Osteoblast (primary cell): ENCODE measurements around the gene VGLL4. TPM values are rescaled to one million over a fixed set of nuclear protein-coding genes. Genes with fewer than 3 reads are reported as not detected.

ENCODE experiments used
- DNase-seq: peaks from one replicate; pipeline ENCODE4 v3.0.0; 2011; ENCODE audit warnings: low spot score, mixed read lengths; ENCODE audit not compliant: insufficient read length; ENCODE audit errors: missing footprints
- H2AFZ ChIP-seq: 2 replicates; pipeline ENCODE4 v1.6.0; 2011; ENCODE audit warnings: mild to moderate bottlenecking, low read length
- H3K27ac ChIP-seq: 2 replicates; pipeline ENCODE4 v1.5.1; 2011; ENCODE audit warnings: mild to moderate bottlenecking, low read depth, low read length, moderate library complexity
- H3K27me3 ChIP-seq: 2 replicates; pipeline ENCODE4 v1.6.0; 2012; ENCODE audit warnings: mild to moderate bottlenecking, control low read depth, inconsistent platforms, low read length, moderate library complexity; ENCODE audit not compliant: insufficient read depth
- H3K36me3 ChIP-seq: 2 replicates; pipeline ENCODE4 v1.5.1; 2011; ENCODE audit warnings: mild to moderate bottlenecking, low read length, control low read depth, moderate library complexity; ENCODE audit not compliant: insufficient read depth
- H3K4me1 ChIP-seq: 2 replicates; pipeline ENCODE4 v1.5.1; 2011; ENCODE audit warnings: mild to moderate bottlenecking, low read length, control low read depth, moderate library complexity; ENCODE audit not compliant: insufficient read depth
- H3K4me2 ChIP-seq: 2 replicates; pipeline ENCODE4 v1.6.0; 2011; ENCODE audit warnings: mild to moderate bottlenecking, low read length; ENCODE audit not compliant: insufficient read depth
- H3K4me3 ChIP-seq: fragments of 200-600 bp; sonication (generic); 3 replicates; pipeline ENCODE4 v1.5.1; 2012; ENCODE audit warnings: mild to moderate bottlenecking, low read length, inconsistent platforms; ENCODE audit not compliant: insufficient read depth
- H3K79me2 ChIP-seq: 2 replicates; pipeline ENCODE4 v1.6.0; 2012; ENCODE audit warnings: mild to moderate bottlenecking, low read length, control low read depth, inconsistent platforms; ENCODE audit not compliant: insufficient read depth
- H3K9me3 ChIP-seq: 2 replicates; pipeline ENCODE4 v1.5.1; 2011; ENCODE audit warnings: low read depth, low read length, control low read depth
- H4K20me1 ChIP-seq: 2 replicates; pipeline ENCODE4 v1.6.0; 2012; ENCODE audit warnings: mild to moderate bottlenecking, low read length, control low read depth; ENCODE audit not compliant: insufficient read depth
- CTCF ChIP-seq: IDR thresholded peaks from 2 replicates; pipeline ENCODE4 v1.5.1; 2011; ENCODE audit warnings: mild to moderate bottlenecking, low read depth, low read length, moderate library complexity; ENCODE audit errors: extremely low read depth
- total RNA-seq: library from RNA; depleted of rRNA; stranded (reverse); fragments of >200 nt; gene quantifications from 2 replicates; pipeline ENCODE4 v1.2.3, GENCODE V29; 2012

Gene VGLL4
- total RNA-seq, 1 donor = 68.8 TPM

GRCh38 chr3:11523572-11524101 lies 120.1 kb downstream of the VGLL4 start:
- H3K4me2 ChIP-seq = no peak overlapping the region
- H3K27me3 ChIP-seq = no peaks in the 10 kb centered on the region
- no peak for TF ChIP-seq CTCF
- no peaks in the 10 kb centered on the region for H3K4me1 ChIP-seq
- H4K20me1 ChIP-seq = no peaks in the 10 kb centered on the region
- no peak overlapping the region for H3K27ac ChIP-seq
- no peaks in the 10 kb centered on the region for H3K79me2 ChIP-seq
- no peaks in the 10 kb centered on the region for H3K9me3 ChIP-seq
- DNase-seq = no peak
- H2AFZ ChIP-seq = no peak overlapping the region
- no peak overlapping the region for H3K4me3 ChIP-seq
- peaks cover 4% of the 10 kb centered on the region for H3K36me3 ChIP-seq

- TF ChIP-seq CTCF = no peak
- DNase-seq = no peak
- Histone ChIP-seq H4K20me1 (no peaks in the 10 kb centered on the region), H3K4me1 (no peaks in the 10 kb centered on the region), H3K36me3 (peaks cover 2% of the 10 kb centered on the region), H3K27ac (no peak overlapping the region), H3K79me2 (no peaks in the 10 kb centered on the region), H3K9me3 (no peaks in the 10 kb centered on the region), H3K4me2 (no peak overlapping the region), H3K4me3 (no peak overlapping the region), H3K27me3 (no peaks in the 10 kb centered on the region), H2AFZ (no peak overlapping the region)
Observed at GRCh38 chr3:11522953-11523571, 120.7 kb downstream of the VGLL4 start.

DNA sequence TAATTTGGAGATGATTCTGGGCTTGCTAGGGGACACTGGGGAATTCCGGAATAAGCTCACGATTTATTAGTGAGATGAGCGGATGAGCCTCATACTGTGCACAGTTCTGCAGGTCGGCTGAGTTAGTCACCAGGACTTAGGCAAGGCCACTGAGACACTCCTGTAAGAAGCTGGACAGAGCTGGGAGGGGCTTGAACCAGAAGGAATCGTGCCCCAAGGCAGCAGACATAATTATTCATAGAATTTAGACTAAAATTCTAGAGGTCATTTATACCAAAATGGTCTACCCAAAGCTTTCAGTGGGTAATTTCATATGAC lies 121.4 kb downstream of the VGLL4 start:
- no peak for TF ChIP-seq CTCF

DNA sequence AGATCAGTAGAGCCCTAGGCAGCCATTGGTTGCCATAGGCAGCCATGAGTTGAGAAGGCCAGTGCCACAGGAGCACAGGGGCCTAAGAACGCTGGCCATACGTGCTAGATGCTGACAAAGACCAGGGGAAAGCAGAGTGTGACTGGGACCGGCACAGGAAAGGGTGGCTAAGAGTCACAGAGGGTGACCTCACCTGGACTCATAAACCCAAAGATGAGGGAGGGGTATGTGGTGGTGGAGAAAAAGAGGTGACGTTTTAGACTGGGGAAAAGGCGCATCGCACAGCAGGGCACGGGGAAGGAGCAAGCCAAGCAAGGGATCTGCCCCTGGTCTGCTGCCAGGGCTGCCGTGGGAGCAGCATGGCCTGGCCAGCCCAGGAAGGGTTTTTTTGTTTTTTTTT lies 122.5 kb downstream of the VGLL4 start:
- H3K4me1 ChIP-seq = no peaks in the 10 kb centered on the region
- H3K4me3 ChIP-seq = no peak overlapping the region
- no peaks in the 10 kb centered on the region for H3K9me3 ChIP-seq
- no peaks in the 10 kb centered on the region for H3K79me2 ChIP-seq
- no peak for DNase-seq
- no peak overlapping the region for H3K4me2 ChIP-seq
- H4K20me1 ChIP-seq = no peaks in the 10 kb centered on the region
- TF ChIP-seq CTCF = no peak
- no peaks in the 10 kb centered on the region for H3K27me3 ChIP-seq
- H2AFZ ChIP-seq = no peak overlapping the region
- no peak overlapping the region for H3K27ac ChIP-seq
- no peaks in the 10 kb centered on the region for H3K36me3 ChIP-seq

More for the DNA sequence above, 121.4 kb downstream of the VGLL4 start:
- H3K79me2 ChIP-seq = no peaks in the 10 kb centered on the region
- no peaks in the 10 kb centered on the region for H3K4me1 ChIP-seq
- no peak overlapping the region for H3K4me2 ChIP-seq
- H3K9me3 ChIP-seq = no peaks in the 10 kb centered on the region
- H3K36me3 ChIP-seq = no peaks in the 10 kb centered on the region
- no peak overlapping the region for H3K4me3 ChIP-seq
- H3K27me3 ChIP-seq = no peaks in the 10 kb centered on the region
- H3K27ac ChIP-seq = no peak overlapping the region
- H4K20me1 ChIP-seq = no peaks in the 10 kb centered on the region
- DNase-seq = no peak
- H2AFZ ChIP-seq = no peak overlapping the region
